BLaER1 (cell line): Measurements from ENCODE around the gene CAPZB.

Source experiments
- H3K27ac ChIP-seq: shearing (Covaris generic); formaldehyde crosslinking; 2 replicates; pipeline ENCODE4 v1.8.1; 2022
- H3K27me3 ChIP-seq: shearing (Covaris generic); formaldehyde crosslinking; 2 replicates; pipeline ENCODE4 v1.8.1; 2022
- H3K36me3 ChIP-seq: shearing (Covaris generic); formaldehyde crosslinking; 2 replicates; pipeline ENCODE4 v1.8.1; 2022
- H3K4me1 ChIP-seq: shearing (Covaris generic); formaldehyde crosslinking; 2 replicates; pipeline ENCODE4 v1.8.1; 2022
- H3K4me2 ChIP-seq: shearing (Covaris generic); formaldehyde crosslinking; 2 replicates; pipeline ENCODE4 v1.8.1; 2022
- H3K4me3 ChIP-seq: shearing (Covaris generic); formaldehyde crosslinking; 2 replicates; pipeline ENCODE4 v1.8.1; 2022
- H3K9ac ChIP-seq: shearing (Covaris generic); formaldehyde crosslinking; 2 replicates; pipeline ENCODE4 v1.8.1; 2022
- H3K9me3 ChIP-seq: shearing (Covaris generic); formaldehyde crosslinking; 2 replicates; pipeline ENCODE4 v1.8.1; 2022
- H4K20me1 ChIP-seq: shearing (Covaris generic); formaldehyde crosslinking; 2 replicates; pipeline ENCODE4 v1.8.1; 2022
- Cebpa-rat ChIP-seq: shearing (Covaris generic); IDR thresholded peaks from 2 replicates; pipeline ENCODE4 v1.8.1; 2022

Gene CAPZB

DNA sequence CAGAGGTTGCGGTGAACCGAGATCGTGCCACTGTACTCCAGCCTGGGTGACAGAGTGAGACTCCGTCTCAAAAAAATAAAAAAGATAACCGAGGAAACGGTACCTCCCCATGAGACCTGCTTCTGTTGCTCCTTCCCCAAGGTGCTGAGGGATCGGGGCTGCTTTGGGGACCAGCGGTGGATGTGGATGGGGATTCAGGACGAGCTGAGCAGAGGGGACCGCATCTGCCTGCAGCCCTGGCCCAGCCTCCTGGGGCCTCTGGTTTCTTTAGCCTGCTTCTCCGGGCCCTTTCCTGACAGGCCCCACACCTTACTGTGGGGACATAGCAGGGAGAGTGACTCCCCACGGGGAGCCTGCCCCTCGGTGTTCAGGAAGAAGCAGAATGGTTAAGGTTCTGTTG lies 156.2 kb downstream of the CAPZB start:
- TF ChIP-seq Cebpa-rat, result no peak
- no peaks in the 10 kb centered on the region for H3K27me3 ChIP-seq
- H4K20me1 ChIP-seq, result peaks cover 17% of the 10 kb centered on the region; the same call in 1 of the 2 replicates
- H3K4me2 ChIP-seq, result no peak overlapping the region
- peaks cover 40% of the 10 kb centered on the region for H3K36me3 ChIP-seq
- H3K27ac ChIP-seq, result no peak overlapping the region
- H3K4me1 ChIP-seq, result peaks cover 42% of the 10 kb centered on the region
- H3K9ac ChIP-seq, result no peak overlapping the region
- no peaks in the 10 kb centered on the region for H3K9me3 ChIP-seq
- no peak overlapping the region for H3K4me3 ChIP-seq

DNA sequence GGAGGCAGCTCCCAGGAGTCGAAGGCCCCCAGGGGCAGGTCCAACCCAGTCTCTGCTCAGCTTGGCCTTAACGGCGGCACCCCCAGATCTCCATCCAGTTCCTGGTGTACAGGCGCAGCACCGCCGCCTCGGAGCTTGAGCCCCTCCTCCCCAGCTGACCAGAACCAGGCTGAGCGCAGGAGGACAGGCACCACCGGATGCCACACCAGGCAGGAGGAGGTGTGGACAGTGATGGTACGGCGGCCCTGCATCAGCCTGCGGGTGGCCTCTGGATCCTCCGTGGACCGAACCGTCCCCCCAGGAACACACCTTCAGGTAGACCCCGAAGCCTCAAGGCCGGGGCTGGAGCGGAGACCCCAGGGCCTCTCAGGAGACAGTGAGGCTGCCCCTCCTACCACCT lies 156.9 kb downstream of the CAPZB start:
- H3K9ac ChIP-seq, result no peak overlapping the region
- H3K4me1 ChIP-seq, result peaks cover 49% of the 10 kb centered on the region
- H3K9me3 ChIP-seq, result no peaks in the 10 kb centered on the region
- H3K27ac ChIP-seq, result no peak overlapping the region
- no peak overlapping the region for H3K4me2 ChIP-seq
- H3K4me3 ChIP-seq, result no peak overlapping the region
- H4K20me1 ChIP-seq, result peaks cover 24% of the 10 kb centered on the region; the same call in 1 of the 2 replicates
- peaks cover 47% of the 10 kb centered on the region for H3K36me3 ChIP-seq
- H3K27me3 ChIP-seq, result no peaks in the 10 kb centered on the region
- TF ChIP-seq Cebpa-rat, result no peak

GRCh38 chr1:19327736-19328135 lies 157.6 kb downstream of the CAPZB start:
- H3K4me1 ChIP-seq, result peaks cover 55% of the 10 kb centered on the region
- peaks cover 28% of the 10 kb centered on the region; the same call in 1 of the 2 replicates for H4K20me1 ChIP-seq
- H3K36me3 ChIP-seq, result peaks cover 51% of the 10 kb centered on the region
- H3K27me3 ChIP-seq, result no peaks in the 10 kb centered on the region
- TF ChIP-seq Cebpa-rat, result no peak
- no peaks in the 10 kb centered on the region for H3K9me3 ChIP-seq
- no peak overlapping the region; the same call in 1 of the 2 replicates for H3K27ac ChIP-seq
- H3K4me3 ChIP-seq, result no peak overlapping the region
- H3K9ac ChIP-seq, result no peak overlapping the region
- H3K4me2 ChIP-seq, result no peak overlapping the region

DNA sequence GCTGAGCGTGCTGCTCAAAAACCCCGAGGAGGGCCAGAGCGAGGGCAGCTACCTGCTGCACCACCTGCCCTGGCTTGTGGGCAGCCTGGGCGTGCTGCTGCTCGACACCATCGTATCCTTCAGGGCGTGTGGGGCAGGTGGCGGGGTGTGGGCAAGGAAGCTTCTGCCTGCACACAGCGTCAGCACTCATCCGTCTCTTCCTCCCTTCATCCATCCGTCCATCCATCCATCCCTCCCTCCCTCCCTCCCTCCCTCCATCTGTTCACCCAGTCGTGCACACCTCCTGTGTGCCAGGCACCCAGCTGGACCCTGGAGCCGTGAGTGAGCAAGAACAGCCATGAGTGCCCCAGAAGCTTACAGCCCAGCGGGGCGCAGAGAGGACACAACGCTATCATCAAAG lies 158.0 kb downstream of the CAPZB start:
- no peak for TF ChIP-seq Cebpa-rat
- H3K9me3 ChIP-seq, result no peaks in the 10 kb centered on the region

DNA sequence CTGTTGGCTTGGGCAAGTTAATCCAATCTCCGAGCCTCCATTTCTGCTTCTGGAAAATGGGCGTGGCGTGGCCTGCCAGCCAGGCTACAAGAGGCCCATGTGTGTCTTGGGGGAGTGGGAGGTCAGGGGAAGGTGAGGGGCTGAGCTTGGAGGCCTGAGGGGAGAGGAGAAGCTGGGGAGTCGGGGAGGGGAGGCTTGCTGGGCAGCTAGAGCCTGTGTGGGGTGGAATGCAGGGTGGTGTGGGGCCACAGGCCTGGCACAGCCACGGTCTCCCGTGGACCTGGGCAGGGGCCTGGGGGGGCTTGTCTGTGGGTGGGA lies 158.6 kb downstream of the CAPZB start:
- Histone ChIP-seq H3K9ac (no peak overlapping the region), H3K27me3 (no peaks in the 10 kb centered on the region), H3K27ac (peak overlapping the region; percentile 22; the same call in 1 of the 2 replicates), H4K20me1 (peaks cover 28% of the 10 kb centered on the region; the same call in 1 of the 2 replicates), H3K4me1 (peaks cover 56% of the 10 kb centered on the region), H3K4me2 (peak overlapping the region; percentile 76), H3K4me3 (no peak overlapping the region), H3K9me3 (no peaks in the 10 kb centered on the region), H3K36me3 (peaks cover 49% of the 10 kb centered on the region)
- no peak for TF ChIP-seq Cebpa-rat

More for the DNA sequence above, 158.0 kb downstream of the CAPZB start:
- Histone ChIP-seq H4K20me1 (peaks cover 28% of the 10 kb centered on the region; the same call in 1 of the 2 replicates), H3K4me2 (no peak overlapping the region), H3K4me3 (no peak overlapping the region), H3K27ac (no peak overlapping the region), H3K36me3 (peaks cover 46% of the 10 kb centered on the region), H3K4me1 (peaks cover 55% of the 10 kb centered on the region), H3K9ac (no peak overlapping the region), H3K27me3 (no peaks in the 10 kb centered on the region)

- H3K9me3 ChIP-seq, result no peaks in the 10 kb centered on the region
- H3K27me3 ChIP-seq, result no peaks in the 10 kb centered on the region
- H3K27ac ChIP-seq, result peak overlapping the region; percentile 22; the same call in 1 of the 2 replicates
- H3K4me1 ChIP-seq, result peaks cover 60% of the 10 kb centered on the region
- no peak for TF ChIP-seq Cebpa-rat
- H3K4me2 ChIP-seq, result peak overlapping the region; percentile 76
- peaks cover 50% of the 10 kb centered on the region for H3K36me3 ChIP-seq
- H4K20me1 ChIP-seq, result peaks cover 28% of the 10 kb centered on the region; the same call in 1 of the 2 replicates
- H3K4me3 ChIP-seq, result no peak overlapping the region
- no peak overlapping the region for H3K9ac ChIP-seq
Observed at GRCh38 chr1:19325958-19326747, 159.2 kb downstream of the CAPZB start.

GRCh38 chr1:19325368-19325957 lies 159.9 kb downstream of the CAPZB start:
- Histone ChIP-seq H3K4me2 (peak overlapping the region; percentile 76), H3K4me3 (no peak overlapping the region), H3K9me3 (no peaks in the 10 kb centered on the region), H3K9ac (no peak overlapping the region), H3K27ac (no peak overlapping the region), H3K36me3 (peaks cover 50% of the 10 kb centered on the region), H3K4me1 (peaks cover 66% of the 10 kb centered on the region), H4K20me1 (peaks cover 28% of the 10 kb centered on the region; the same call in 1 of the 2 replicates), H3K27me3 (no peaks in the 10 kb centered on the region)
- no peak for TF ChIP-seq Cebpa-rat

DNA sequence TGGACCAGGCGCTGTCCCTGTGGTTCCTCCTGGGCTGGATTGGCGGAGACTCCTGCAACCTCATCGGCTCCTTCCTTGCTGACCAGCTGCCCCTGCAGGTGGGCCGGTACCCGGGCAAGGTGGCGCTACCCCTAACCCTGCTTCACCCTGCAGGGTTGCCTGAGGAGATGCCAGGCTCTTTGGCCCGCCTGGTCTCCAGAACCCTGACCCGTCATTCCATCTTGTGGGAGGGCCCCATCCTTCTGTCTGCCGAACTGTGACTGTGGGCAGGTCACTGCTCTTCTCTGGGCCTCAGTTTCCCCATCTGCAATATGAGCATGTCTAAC lies 160.7 kb downstream of the CAPZB start:
- Histone ChIP-seq H3K4me3 (no peak overlapping the region), H3K9ac (no peak overlapping the region), H3K9me3 (no peaks in the 10 kb centered on the region), H3K4me2 (peak overlapping the region; percentile 76), H3K4me1 (peaks cover 75% of the 10 kb centered on the region), H3K27ac (no peak overlapping the region), H3K27me3 (no peaks in the 10 kb centered on the region), H3K36me3 (peaks cover 50% of the 10 kb centered on the region), H4K20me1 (peaks cover 28% of the 10 kb centered on the region; the same call in 1 of the 2 replicates)
- TF ChIP-seq Cebpa-rat, result no peak

DNA sequence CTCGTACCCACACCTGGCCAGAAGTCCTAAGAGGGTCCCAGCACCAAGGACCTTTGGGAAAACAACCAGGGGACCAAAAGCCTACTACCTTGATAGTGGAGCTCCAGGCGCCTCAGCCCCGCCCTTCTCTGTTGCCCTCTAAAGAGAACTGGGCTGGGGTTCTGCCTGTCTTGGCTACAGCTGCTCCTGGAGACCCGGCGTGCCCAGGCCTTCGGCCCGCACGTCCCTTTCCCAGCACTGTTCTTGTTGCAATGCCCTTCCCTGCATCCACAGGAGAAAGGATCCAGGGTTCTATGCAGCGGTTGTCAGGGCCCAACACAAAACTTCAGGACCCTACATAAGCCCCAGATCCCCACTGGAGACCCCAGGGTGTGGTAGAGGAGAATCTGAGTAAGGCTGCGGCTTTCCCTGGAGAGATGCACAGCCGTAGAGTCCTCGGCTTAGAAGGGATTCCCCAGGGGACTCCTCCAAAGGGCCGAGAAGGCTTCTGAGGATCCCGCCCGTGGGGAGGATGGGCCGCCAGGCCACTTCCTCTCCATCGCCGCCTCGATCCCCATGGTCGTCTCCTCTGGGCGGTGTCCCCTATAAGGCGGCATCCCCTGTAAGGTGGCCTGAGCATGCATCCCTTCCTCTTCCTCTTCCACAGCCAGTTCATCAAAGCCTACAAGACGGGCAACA lies 161.2 kb downstream of the CAPZB start:
- Histone ChIP-seq H3K4me3 (no peak overlapping the region), H3K27ac (no peak overlapping the region), H3K36me3 (peaks cover 50% of the 10 kb centered on the region), H3K4me2 (peak overlapping the region; percentile 76), H3K9me3 (no peaks in the 10 kb centered on the region), H3K4me1 (peaks cover 80% of the 10 kb centered on the region), H4K20me1 (peaks cover 28% of the 10 kb centered on the region; the same call in 1 of the 2 replicates), H3K9ac (no peak overlapping the region), H3K27me3 (no peaks in the 10 kb centered on the region)
- no peak for TF ChIP-seq Cebpa-rat

DNA sequence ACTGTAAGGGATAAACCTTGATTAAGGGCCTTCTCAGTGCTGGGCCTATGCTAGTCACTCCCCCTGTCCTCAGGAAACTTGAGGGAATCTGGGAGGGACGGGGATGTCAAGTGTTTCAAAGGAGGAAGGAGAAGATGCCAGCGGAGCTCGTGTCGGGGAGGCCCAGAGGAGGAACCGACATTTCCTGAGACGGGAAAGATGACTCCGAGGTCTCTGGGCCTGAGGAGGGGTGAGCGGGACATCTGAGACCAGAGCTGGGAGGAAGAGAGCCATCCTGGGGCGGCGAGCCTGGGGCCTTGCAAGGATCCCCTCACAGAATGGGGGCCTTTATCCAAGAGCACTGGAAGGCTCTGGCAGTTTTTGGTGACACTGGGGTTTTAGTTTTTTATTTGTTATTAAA lies 162.9 kb downstream of the CAPZB start:
- no peak overlapping the region for H3K4me3 ChIP-seq
- H3K27ac ChIP-seq, result no peak overlapping the region
- H3K4me1 ChIP-seq, result peaks cover 96% of the 10 kb centered on the region
- H3K27me3 ChIP-seq, result no peaks in the 10 kb centered on the region
- H3K9ac ChIP-seq, result no peak overlapping the region
- H4K20me1 ChIP-seq, result peaks cover 28% of the 10 kb centered on the region; the same call in 1 of the 2 replicates
- H3K36me3 ChIP-seq, result peaks cover 51% of the 10 kb centered on the region
- H3K9me3 ChIP-seq, result no peaks in the 10 kb centered on the region
- peak overlapping the region; percentile 76 for H3K4me2 ChIP-seq
- TF ChIP-seq Cebpa-rat, result no peak
